Medulla oblongata (tissue), 1 donor: ENCODE data around the gene ZMAT5.

ENCODE experiments used
- DNase-seq: peaks from one replicate; pipeline ENCODE4 v3.0.0-alpha.2; 2015; ENCODE audit errors: extremely low spot score

ZMAT5 gene

GRCh38 chr22:29731058-29731850 is 35.6 kb downstream of the ZMAT5 start:
- no peak for DNase-seq

- DNase-seq: no peak
Observed at GRCh38 chr22:29729161-29729560, 37.6 kb downstream of the ZMAT5 start.

GRCh38 chr22:29727131-29727523 is 39.7 kb downstream of the ZMAT5 start:
- peak; percentile 27 for DNase-seq

GRCh38 chr22:29726512-29727130 is 40.2 kb downstream of the ZMAT5 start:
- no peak for DNase-seq

- no peak for DNase-seq
Observed at GRCh38 chr22:29726106-29726505, 40.7 kb downstream of the ZMAT5 start.

- no peak for DNase-seq
Observed at GRCh38 chr22:29724843-29725242, 42.0 kb downstream of the ZMAT5 start.

GRCh38 chr22:29723766-29724165 is 43.0 kb downstream of the ZMAT5 start:
- DNase-seq: no peak

- DNase-seq: no peak
Observed at GRCh38 chr22:29722587-29722986, 44.2 kb downstream of the ZMAT5 start.

GRCh38 chr22:29722151-29722550 is 44.7 kb downstream of the ZMAT5 start:
- no peak for DNase-seq

- DNase-seq: no peak
Observed at GRCh38 chr22:29720811-29721323, 45.9 kb downstream of the ZMAT5 start.

- DNase-seq: no peak
Observed at GRCh38 chr22:29719899-29720645, 46.7 kb downstream of the ZMAT5 start, which contains the start of gene CABP7. Gene CABP7, plus strand, starts transcription at chr22:29720003. Its CDS starts 422 bp downstream, at chr22:29720425.

GRCh38 chr22:29718949-29719898 is 47.6 kb downstream of the ZMAT5 start:
- no peak for DNase-seq

GRCh38 chr22:29717789-29718188 is 49.0 kb downstream of the ZMAT5 start:
- no peak for DNase-seq

GRCh38 chr22:29716814-29717545 is 49.8 kb downstream of the ZMAT5 start:
- peak; percentile 92 for DNase-seq

GRCh38 chr22:29715705-29716104 is 51.1 kb downstream of the ZMAT5 start:
- no peak for DNase-seq

GRCh38 chr22:29715240-29715639 is 51.6 kb downstream of the ZMAT5 start:
- no peak for DNase-seq

GRCh38 chr22:29713156-29713727 is 53.6 kb downstream of the ZMAT5 start:
- no peak for DNase-seq

- no peak for DNase-seq
Observed at GRCh38 chr22:29712119-29712518, 54.7 kb downstream of the ZMAT5 start.

GRCh38 chr22:29710922-29711593 is 55.7 kb downstream of the ZMAT5 start:
- DNase-seq: no peak

GRCh38 chr22:29710193-29710592 is 56.6 kb downstream of the ZMAT5 start:
- no peak for DNase-seq
